Osteocyte (in vitro differentiated cells): ENCODE data around the gene KCNQ5. TPM values are rescaled to one million over a fixed set of nuclear protein-coding genes. Genes with fewer than 3 reads are reported as not detected.

Source experiments
- DNase-seq: peaks from one replicate; pipeline ENCODE4 v3.0.0; 2021; ENCODE audit warnings: mixed read lengths; ENCODE audit not compliant: unreplicated experiment; ENCODE audit errors: extremely low spot score
- H3K27ac Mint-ChIP-seq: one replicate; pipeline ENCODE4 v1.8.0; 2021; ENCODE audit warnings: mild to moderate bottlenecking, mixed read lengths; ENCODE audit not compliant: unreplicated experiment
- H3K27me3 Mint-ChIP-seq: one replicate; pipeline ENCODE4 v1.8.0; 2021; ENCODE audit warnings: mixed read lengths; ENCODE audit not compliant: unreplicated experiment
- H3K36me3 Mint-ChIP-seq: one replicate; pipeline ENCODE4 v1.8.0; 2021; ENCODE audit warnings: mixed read lengths; ENCODE audit not compliant: unreplicated experiment
- H3K4me1 Mint-ChIP-seq: one replicate; pipeline ENCODE4 v1.8.0; 2021; ENCODE audit warnings: mixed read lengths; ENCODE audit not compliant: unreplicated experiment
- H3K4me3 Mint-ChIP-seq: one replicate; pipeline ENCODE4 v1.8.0; 2021; ENCODE audit warnings: mild to moderate bottlenecking, moderate library complexity, mixed read lengths; ENCODE audit not compliant: unreplicated experiment
- H3K9me3 Mint-ChIP-seq: one replicate; pipeline ENCODE4 v1.8.0; 2021; ENCODE audit warnings: mixed read lengths; ENCODE audit not compliant: unreplicated experiment
- CTCF ChIP-seq: fragments of 200-600 bp; sonication (generic); IDR thresholded peaks from 2 replicates; pipeline ENCODE4 v1.5.0; 2021; ENCODE audit warnings: antibody characterized with exemption, mild to moderate bottlenecking, moderate library complexity
- total RNA-seq: library from RNA; stranded (reverse); gene quantifications from 2 replicates; pipeline ENCODE4 v1.2.1, GENCODE V29; 2021

The KCNQ5 gene
- total RNA-seq, 1 donor from 2014 or later = 7.2 TPM

- peaks cover 34% of the 10 kb centered on the region for H3K4me1 Mint-ChIP-seq
- peaks cover 10% of the 10 kb centered on the region for H3K9me3 Mint-ChIP-seq
- H3K36me3 Mint-ChIP-seq = no peaks in the 10 kb centered on the region
- H3K4me3 Mint-ChIP-seq = no peak overlapping the region
- no peak overlapping the region for H3K27ac Mint-ChIP-seq
- no peaks in the 10 kb centered on the region for H3K27me3 Mint-ChIP-seq
- no peak for TF ChIP-seq CTCF
- DNase-seq = no peak
Measured at GRCh38 chr6:72757048-72757447, 135.2 kb downstream of the KCNQ5 start.

- H3K4me1 Mint-ChIP-seq = peaks cover 37% of the 10 kb centered on the region
Measured at GRCh38 chr6:72757926-72758325, 136.1 kb downstream of the KCNQ5 start.

GRCh38 chr6:72758901-72759300 is 137.0 kb downstream of the KCNQ5 start:
- TF ChIP-seq CTCF = no peak
- Mint-ChIP-seq H3K4me3 (no peak overlapping the region), H3K36me3 (no peaks in the 10 kb centered on the region), H3K27ac (peak overlapping the region; percentile 86), H3K9me3 (peaks cover 10% of the 10 kb centered on the region), H3K4me1 (peaks cover 43% of the 10 kb centered on the region), H3K27me3 (no peaks in the 10 kb centered on the region)
- DNase-seq = no peak

More at GRCh38 chr6:72757926-72758325, 136.1 kb downstream of the KCNQ5 start:
- no peak for DNase-seq
- no peak overlapping the region for H3K4me3 Mint-ChIP-seq
- peaks cover 10% of the 10 kb centered on the region for H3K9me3 Mint-ChIP-seq
- TF ChIP-seq CTCF = no peak
- H3K27me3 Mint-ChIP-seq = no peaks in the 10 kb centered on the region
- H3K36me3 Mint-ChIP-seq = no peaks in the 10 kb centered on the region
- H3K27ac Mint-ChIP-seq = no peak overlapping the region

DNA sequence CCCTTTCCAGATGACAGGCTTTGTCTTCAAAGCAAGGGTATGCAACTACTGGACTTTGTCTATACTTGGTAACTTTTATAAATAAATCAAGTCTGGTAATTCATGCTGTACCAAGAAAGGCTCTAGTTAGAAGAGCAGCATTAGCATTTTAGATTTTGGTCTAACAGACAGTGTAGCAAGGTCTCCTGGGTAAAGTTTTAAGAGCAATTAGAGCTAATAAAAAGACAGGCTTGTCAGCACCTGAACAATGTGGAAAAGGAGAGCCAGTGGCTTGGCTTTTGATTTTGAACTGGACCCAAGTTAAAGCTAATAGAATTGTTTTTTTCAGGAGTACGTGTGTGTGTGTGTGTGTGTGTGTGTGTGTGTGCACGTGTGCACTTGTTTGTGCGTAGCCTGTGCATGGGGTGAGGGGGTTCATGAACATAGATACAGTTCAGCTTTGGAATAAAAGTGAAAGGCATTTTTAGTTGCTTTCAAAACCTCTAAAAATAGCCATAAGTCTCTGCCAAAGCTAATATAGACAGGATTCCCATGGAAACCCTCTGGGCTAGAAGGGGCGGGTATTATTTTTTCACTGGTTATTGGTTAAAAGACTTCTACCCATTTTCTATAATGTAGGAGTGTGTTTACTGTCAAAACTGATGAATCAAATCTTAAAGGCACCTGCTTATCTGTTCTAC is 138.4 kb downstream of the KCNQ5 start:
- DNase-seq = no peak
- peaks cover 43% of the 10 kb centered on the region for H3K4me1 Mint-ChIP-seq
- TF ChIP-seq CTCF = no peak
- H3K27ac Mint-ChIP-seq = peak overlapping the region; percentile 86
- no peaks in the 10 kb centered on the region for H3K27me3 Mint-ChIP-seq
- no peaks in the 10 kb centered on the region for H3K36me3 Mint-ChIP-seq
- H3K4me3 Mint-ChIP-seq = peak overlapping the region; percentile 22
- no peaks in the 10 kb centered on the region for H3K9me3 Mint-ChIP-seq

- Mint-ChIP-seq H3K27me3 (no peaks in the 10 kb centered on the region), H3K9me3 (no peaks in the 10 kb centered on the region), H3K4me1 (peaks cover 35% of the 10 kb centered on the region), H3K4me3 (no peak overlapping the region), H3K36me3 (no peaks in the 10 kb centered on the region), H3K27ac (no peak overlapping the region)
- no peak for DNase-seq
- no peak for TF ChIP-seq CTCF
Measured at GRCh38 chr6:72761761-72762160, 139.9 kb downstream of the KCNQ5 start.
